AG08396 (cell line): ENCODE measurements around the gene CCNY.

Experiments used
- DNase-seq: peaks from one replicate; pipeline ENCODE4 v3.0.0; 2012; ENCODE audit warnings: low spot score, mixed read lengths

Gene CCNY

DNA sequence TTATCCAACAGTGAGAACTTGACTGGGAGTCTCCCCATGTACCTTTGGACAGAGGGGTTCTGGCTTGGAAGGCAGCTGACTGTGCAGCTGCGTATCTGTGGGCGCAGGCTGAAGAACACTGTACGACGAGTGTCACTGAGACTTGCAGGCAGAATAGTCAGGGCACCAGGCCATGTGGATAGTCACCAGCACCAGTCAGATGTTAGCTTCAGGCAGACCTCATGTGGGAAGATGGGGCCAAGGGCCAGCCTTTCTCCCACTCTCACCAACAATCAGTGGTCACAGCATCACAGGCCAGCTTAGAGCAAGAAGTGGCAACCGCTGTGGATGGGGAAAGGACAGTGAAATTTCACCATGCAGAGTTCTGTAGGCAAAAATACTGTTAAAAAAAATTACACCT, 225.4 kb downstream of the CCNY start:
- DNase-seq: no peak

DNA sequence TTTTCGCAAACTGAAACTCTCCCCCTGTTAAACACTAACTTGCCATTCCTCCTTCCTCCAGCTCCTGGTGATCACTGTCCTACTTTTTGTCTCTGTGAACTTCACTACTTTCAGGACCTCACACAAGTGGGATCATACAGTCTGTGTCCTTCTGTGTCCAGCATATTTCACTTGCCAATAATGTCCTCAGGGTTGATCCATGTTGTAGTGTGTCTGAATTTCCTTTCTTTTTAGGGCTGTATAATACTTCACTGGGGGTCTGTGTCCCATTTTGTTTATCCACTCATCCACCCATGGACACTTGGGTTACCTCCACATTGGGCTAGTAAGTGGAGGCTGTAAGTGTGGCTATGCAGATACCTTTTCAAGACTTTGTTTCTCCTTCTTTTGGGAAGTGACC, 226.1 kb downstream of the CCNY start:
- DNase-seq: no peak

DNA sequence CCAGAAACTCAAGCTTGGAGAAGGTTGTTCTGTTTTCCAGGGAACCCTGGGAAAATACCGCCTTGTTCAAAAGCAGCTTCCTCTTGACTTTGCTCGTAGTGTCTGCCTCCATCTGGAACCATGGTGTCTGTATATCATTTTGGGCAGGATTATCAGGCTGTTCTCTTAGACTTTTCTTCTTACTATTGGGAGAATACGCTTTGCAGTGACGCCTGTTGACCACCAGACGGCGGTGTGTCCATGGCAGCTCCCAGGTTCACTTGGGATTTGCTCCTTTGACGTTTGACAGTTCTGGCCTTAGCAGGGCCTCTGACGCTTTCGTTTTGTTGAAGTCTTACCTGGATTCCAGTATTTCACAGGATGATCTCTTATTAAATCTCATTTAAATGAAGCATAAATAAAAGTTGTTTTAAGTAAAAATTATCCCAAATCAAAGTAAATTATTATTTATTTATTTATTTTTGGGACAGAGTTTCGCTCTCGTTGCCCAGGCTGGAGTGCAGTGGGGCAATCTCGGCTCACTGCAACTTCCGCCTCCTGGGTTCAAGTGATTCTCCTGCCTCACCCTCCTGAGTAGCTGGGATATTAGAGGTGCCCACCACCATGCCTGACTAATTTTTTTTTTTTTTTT, 227.1 kb downstream of the CCNY start:
- peak; percentile 73 for DNase-seq

DNA sequence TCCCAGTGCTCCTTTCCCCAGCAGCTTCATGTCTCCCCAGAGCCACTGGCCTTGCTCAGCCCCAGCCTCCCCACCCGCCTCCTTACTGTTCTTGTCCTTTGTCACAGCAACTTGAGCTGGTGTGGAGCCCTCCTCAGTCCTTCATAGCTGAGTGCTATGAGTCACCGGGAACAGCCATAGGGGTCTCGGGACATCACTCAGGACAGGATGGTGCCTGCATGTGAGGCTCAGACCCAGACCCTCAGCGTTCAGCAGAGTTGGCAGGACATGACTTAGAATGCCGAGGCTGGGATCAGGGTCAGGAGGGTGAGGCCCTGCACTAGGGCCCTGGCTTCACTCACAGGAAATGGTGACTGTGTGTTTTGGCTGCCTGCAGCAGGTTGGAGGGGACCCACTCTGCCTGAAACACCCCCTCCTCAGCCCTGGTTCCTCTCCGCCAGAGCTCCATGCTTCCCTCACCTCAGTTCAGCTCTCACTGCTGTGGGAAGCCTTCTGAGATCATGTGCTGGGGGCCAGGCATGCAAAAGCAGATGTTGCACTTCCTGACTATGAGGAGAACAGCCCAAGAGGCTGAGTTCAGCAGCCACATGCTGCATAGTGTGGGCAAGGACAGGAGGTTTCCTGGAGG, 228.1 kb downstream of the CCNY start:
- no peak for DNase-seq

DNA sequence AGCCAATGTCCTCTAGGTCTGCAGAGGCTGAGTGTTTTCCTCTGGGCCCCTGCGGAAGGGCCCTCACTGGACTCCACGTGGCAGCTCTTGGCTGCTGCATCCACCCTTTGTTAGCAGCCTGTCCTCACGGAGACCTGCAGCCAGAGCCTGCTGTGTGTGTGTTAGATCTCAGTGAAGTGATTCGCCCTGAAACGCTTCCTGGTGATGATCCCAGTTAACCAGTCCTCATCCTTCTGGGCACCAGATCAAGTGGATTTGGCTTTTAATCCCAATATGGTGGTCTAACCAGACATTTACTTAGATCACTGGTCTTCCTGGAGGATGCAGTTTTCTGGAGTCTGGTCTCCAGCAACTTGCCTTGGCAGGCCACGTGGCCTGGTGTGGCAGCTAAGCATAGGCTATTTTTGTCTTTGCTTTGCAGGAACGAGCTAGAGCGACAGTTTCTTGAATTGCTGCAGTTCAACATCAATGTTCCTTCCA, 229.3 kb downstream of the CCNY start:
- DNase-seq: no peak

DNA sequence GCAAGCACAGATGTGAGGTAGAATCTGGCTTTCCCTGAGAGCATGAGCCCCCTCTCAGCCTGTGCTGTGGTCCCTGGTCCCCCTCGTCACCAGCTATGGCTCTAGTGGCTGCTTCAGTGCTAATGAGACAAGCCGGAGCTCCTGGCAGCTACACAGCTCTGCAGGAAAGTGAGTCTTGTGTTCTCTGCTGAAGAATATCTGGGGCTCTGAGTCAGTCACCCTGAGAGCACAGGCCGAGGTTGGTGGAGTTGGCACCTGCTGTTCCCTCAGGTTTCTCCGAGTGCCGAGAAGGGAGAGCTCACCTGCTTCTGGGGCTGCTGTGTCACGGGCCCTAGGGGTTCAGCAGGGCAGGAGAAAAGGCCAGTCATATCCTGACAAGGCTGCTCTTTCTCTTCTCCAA, 231.6 kb downstream of the CCNY start:
- no peak for DNase-seq

DNA sequence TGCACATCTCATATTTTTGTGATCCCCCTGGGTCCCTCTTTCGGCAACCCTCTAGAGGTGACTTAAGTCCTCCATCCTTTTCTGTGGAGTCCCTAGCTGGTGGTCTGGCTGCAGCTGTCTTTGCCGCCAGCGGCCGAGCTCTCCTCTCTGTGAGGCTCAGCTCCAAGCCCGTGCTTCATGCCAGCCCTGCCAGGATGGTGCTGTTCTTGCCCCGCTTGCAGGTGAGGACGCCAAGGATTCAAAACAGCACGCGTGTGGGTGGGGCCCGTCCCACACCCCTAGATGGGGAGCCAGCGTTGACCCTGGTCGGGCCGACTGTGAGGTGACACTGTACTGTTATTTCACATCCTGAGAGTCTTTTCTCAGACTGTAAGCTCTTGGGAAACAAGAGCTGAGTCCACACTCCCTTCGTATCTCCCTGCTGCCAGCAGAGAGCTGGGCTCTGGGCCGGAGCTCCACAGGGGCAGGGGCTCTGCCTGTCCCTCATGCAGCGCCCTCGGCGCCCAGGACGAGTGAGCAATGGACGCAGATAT, 232.2 kb downstream of the CCNY start:
- no peak for DNase-seq

DNA sequence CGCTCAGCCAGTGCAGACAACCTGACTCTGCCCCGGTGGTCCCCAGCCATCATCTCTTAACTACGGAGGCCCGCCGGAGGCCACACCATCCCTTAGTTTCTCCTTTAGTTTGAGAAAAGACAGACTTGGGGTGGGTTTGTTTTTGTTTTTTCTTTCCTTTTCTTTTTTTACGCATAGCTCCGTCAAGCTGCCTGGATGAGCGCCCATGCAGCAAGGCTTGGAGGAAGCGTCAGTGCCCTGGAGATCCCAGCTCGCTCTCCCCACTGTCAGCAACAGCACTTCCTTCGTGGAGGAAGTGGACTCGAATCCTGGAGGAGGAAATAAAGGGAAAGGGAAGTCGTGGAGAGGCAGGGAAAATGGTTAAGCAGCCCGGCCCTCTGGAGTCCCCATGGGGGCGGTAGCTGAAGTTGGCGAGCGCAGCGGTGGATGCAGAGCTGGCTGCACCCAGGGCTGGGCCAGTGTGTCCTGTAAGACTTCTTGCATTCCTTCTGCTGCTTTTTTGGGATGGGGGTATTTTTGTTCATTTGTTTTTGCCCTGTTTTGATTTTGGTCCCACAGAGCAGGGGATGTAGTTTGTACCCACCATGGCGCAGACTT, 232.9 kb downstream of the CCNY start:
- no peak for DNase-seq

DNA sequence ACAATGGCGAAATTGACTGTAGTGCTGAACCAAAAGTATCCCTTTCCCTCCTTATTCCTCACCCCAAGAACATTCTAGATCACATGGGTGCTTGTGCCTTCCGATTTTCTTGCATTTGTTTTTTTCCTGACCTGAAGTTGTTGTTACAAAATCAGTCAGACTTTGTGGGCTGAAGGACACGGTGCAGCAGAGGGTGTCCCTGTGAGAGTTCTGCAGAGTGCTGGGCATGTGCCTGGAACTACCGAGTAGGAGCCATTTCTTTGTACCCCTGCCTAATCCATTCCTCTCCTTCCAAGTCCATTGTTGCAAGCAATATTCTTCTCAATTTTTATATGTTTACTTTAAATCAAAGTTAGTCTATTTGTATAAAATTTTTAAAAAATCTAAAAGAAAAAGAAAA, 233.5 kb downstream of the CCNY start:
- DNase-seq: no peak

DNA sequence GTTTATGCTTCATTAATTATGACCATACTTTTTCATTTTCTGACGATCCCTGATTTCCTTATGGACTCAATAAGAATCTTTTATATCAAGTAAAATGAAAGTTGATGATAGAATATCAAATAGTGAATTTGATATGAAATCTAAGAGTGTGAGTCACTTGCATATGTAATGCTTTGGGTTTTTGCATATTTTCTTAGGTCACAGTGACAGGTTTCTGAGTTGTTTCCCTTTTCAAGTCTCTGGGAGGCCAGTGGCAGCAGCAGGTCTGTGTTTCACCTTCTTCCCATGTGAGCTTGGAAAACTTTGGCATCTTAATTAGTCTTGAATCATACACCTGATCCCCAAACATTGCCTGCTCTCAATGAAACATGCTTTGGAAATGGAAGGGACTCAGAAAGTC, 234.1 kb downstream of the CCNY start:
- DNase-seq: no peak

DNA sequence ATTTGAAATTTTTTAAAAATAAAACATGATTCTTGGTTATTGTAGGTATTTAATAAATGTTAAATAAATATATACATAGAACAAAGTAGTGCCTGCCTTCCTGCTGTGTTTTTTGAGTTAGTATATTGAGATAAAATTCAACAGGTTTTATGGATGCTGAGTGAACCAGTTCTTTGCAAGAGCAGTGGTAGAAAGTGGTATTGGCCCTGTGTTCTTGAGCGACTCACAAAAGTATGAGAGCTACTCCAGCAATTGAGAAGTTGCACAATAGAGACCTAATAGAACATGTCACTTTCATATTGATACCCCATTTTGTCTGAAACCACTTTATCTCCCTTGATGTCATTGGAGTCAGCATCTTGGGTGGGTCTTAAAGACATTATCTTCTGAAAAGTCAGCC, 236.3 kb downstream of the CCNY start:
- no peak for DNase-seq

DNA sequence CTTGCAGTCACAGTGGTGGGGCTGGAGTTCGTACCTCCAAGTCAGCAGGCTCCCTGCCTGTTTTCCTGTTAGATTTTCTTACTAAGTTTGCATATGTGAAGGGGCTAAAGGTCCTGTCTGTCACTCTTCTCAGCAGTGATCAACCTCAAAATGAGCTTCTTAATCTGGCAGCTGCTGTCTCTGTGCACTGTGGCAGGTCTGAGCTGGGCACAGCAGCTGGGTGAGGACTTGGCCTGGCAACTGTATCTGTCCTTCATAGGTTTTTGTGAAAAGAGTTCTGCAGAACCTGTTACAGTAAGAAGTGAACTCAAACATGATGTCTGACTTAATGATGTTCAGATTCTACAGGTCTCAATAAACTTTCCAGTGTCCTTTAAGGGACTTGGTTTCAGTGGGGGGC, 237.5 kb downstream of the CCNY start:
- no peak for DNase-seq

DNA sequence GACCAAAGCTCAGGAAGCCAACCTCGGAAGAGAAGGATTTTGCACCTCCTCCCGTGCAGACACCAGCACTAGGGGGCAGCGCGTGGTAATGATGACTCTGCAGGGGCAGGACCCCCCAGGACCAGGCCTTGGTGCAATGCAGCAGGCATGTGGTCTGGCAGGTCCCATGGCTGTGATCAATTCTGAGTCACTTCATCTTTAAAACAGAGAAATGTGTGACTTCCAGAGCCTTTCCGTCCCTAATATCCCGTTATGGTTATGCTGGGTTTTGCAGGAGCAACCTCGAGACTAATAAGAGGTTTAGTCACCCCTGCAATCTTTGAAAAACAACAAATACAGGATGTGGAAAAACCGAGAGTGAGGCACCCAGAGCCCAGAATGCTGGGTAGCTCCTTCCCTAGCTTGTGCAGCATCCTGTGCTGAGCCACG, 238.6 kb downstream of the CCNY start:
- DNase-seq: peak; percentile 44

DNA sequence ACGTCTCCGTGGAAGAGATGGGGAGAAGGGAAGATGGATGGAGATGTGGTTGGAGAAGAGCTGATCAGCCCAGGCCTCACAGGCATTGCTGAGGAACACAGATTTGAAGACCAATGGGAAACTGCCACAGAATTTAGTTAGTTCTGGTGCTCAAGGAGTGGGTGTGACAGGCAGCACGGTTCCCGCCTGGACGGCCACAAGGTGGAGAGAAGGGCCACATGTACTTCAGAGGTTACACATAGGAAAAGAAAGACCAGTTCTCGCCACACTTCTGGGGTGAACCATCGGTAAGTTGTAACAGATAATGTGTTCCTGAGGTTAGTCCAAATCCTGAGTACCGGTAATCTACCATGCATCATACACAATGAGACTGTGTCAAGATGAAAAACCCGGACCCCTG, 239.3 kb downstream of the CCNY start:
- DNase-seq: no peak

DNA sequence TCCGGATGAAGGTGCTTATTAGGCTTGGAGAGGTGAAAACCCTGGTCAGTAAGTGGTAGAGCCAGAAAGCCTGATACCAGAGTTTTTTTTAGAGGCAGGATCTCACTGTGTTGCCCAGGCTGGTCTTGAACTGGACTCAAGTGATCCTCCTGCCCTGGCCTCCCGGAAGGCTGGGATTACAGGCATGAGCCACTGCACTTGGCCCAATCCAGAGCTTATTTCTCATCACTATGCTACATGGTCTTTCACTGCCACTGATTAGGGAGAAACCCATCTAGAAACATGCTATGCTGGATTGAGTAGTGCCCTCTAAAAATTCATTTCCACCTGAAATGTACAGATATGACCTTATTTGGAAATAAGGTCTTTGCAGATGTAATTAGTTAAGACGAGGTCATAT, 240.4 kb downstream of the CCNY start:
- DNase-seq: no peak

DNA sequence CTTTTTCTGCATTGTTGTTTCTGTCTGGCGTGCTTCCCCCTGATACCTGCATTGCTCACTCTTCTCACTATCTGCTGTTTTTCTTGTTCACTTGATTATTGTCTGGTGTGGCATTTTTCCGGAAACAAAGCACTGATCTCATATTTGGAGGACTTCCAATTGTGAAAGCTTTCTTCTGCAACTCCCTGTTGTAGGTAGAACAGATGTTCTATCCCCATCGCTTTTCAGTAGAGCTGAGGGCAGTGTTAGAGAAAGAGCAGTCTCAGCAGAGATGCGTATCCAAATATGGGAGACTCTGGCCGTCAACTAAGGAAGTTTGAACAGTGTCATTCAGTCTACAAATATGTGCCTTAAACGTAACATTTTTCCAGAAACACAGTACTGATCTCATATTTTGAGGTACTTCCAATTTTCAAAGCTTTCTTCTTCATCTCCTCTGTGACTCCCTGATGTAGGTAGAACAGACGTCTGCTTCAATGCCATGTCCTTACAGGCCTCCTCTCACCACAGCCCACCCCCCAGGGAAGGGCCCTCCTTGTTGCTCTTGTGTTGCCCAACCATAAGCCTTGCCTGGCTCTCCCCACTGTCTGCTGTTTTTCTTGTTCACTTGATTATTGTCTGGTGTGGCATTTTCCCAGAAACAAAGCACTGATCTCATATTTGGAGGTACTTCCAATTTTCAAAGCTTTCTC, 241.8 kb downstream of the CCNY start:
- DNase-seq: no peak

DNA sequence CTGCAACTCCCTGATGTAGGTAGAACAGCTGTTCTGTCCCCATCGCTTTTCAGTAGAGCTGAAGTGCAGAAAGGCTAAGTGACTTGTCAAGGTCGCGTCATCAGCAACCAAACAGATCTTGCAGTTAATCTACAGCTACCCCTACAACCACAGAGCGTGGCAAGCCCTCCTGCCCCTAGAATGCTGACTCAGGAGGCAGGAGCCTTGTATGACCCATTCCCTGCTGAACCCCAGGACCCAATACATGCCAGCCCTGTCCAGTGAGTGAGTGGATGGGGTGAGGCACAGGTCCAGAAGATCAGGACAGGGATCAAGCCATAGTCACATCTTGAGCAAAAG, 242.3 kb downstream of the CCNY start:
- DNase-seq: no peak

DNA sequence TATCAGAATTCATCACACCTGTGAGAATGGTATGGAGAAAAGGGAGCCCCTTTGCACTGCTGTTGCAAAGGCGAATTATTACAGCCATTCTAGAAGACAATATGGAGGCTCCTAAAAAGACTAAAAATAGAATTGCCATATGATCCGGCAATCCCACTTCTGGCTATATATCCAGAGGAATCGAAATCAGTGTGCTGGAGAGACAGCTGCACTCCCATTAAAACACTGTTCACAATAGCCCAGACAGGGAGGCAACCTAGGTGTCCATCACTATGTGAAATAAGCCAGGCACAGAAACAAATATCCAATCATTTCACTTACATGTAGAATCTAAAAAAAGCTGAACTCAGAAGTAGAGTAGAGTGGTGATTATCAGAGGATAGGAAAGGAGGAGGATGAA, 242.8 kb downstream of the CCNY start:
- no peak for DNase-seq

DNA sequence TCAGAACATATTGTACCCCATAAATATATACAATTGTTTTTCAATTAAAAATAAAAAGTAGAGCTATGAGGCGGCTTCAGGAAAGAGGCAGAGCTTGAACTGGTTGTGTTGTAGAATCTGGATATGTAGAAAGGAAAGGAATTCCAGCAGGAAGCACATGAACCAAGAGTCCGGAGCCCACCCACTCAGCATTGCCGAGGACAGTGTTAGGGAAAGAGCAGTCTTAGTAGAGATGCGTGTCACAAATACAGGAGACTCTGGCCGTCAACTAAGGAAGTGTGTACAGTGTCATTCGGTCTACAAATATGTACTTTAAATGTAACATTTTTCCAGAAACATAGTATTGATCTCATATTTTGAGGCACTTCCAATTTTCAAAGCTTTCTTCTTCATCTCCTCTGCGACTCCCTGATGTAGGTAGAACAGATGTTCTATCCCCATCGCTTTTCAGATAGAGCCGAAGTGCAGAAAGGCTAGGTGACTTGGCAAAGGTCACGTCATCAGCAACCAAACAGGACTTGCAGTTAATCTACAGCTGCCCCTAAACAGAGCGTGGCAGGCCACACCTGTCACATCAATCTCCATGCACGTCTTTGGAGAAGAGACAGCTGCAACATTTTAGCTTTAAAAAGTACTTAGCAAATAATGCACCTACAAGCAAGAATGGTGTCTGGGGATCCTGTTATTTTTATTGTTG, 243.6 kb downstream of the CCNY start:
- no peak for DNase-seq

DNA sequence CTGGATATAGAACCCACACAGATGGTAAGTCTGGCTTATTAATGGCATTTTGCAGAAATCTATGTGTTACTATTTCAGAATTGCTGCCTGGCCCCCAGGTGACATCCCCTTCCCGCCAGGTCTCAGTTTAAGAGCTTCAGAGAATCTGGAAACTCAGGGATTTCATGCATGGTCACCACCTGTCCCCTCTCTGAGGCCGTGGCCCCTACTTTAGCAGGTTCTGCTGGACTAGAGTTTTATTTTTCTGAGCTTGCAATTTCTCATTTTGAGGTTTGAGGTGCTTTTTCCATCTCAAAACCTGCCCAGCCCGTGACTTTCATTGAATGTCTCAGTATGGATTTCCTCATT, 244.1 kb downstream of the CCNY start:
- DNase-seq: no peak

DNA sequence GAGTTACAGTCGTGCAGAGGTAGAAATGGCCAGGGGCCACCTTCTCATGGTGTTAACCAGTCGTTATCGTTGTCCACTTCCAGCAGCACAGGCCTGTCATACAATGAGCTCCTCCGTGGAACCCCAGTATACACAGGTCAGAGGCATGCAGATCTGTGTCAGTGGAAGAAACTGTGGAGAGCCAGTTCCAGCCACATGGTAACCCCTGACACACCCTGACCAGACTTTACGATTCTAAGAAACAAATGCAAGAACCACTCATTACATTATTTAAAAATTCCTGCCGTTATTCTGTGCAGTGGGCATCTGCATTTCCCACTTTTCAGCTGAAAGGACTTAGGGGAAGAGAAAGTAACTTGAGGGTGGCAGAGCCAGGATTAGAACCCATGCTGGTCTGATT, 245.3 kb downstream of the CCNY start:
- DNase-seq: no peak

DNA sequence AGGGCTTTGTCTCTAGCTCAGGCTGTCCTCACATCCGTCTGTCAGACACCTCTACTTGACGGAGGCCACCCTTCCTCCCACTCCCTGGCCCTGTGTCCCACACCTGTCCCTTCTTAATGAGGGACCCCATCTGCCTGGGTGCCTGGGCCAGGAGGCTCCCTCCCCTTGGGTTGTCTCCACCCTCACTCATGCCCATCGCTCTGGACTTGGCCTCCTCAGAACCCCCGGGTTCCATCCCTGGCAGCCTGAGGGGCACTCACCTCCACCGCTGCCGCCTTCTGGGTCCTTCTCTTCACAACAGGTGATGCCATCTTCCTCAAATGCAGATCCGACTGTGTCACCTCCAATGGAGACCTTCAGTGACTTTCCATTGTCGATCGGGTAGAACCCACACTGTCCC, 248.6 kb downstream of the CCNY start:
- no peak for DNase-seq

DNA sequence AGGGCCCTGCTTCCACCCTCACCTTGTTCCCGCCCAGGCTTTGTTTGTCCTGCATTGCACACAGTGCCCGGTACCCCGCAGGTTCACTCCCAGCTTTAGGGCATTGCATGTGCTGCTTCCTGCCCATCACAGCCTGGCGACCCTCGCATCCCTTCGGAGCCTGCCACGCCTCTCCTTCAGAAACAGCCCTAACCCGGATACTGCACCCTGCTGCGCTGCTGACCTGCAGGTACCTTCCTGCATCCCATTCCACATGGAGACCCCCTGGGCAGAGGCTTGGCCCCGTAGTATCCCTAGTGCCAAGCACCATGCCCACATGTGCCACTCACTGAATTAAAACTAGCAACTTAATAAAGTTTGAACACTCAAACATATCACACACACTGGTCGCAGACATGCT, 249.0 kb downstream of the CCNY start:
- DNase-seq: no peak
